ENCODE results near the gene NOL6. TPM values are rescaled to one million over a fixed set of nuclear protein-coding genes. Genes with fewer than 3 reads are reported as not detected.

Gene NOL6
- total RNA-seq, 1 donor from 2014 or later, result 19.3 TPM

DNA sequence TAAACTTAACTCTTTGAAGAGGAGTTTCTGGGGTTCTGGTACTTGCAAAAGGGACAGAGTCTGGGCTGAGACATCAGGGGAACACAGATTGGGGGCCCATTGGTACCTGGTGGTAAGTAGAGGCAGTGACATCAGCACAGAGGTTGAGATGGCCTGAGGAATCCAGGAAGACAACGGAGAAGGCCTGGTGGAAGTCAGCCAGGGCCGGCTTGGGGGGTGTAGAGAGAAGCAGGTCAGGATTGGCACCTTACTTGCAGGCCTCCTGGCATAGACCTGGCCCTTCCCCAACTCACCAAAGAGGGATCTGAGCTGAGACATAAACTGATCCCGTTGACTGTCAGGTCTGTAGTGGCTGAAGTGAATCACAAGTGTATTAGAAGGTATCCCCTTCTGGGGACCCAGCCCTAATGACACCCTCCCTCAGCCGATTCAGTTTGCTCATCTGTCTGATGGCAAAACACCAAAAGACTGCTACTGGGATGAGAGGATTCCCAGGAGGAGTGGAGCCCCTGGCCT lies 5.5 kb downstream of the NOL6 start:
- H3K4me3 ChIP-seq (ENCODE audit: low read depth, low read length), result no peak overlapping the region
- TF ChIP-seq CTCF (conservative IDR thresholded peaks at IDR 0.05; ENCODE audit: low read depth, low read length), result no peak
- DNase-seq (ENCODE audit: low read depth), result no peak

GRCh38 chr9:33467526-33467925 lies 6.2 kb downstream of the NOL6 start:
- no peak for TF ChIP-seq CTCF (conservative IDR thresholded peaks at IDR 0.05; ENCODE audit: low read depth, low read length)
- DNase-seq (ENCODE audit: low read depth), result no peak
- H3K4me3 ChIP-seq (ENCODE audit: low read depth, low read length), result no peak overlapping the region

DNA sequence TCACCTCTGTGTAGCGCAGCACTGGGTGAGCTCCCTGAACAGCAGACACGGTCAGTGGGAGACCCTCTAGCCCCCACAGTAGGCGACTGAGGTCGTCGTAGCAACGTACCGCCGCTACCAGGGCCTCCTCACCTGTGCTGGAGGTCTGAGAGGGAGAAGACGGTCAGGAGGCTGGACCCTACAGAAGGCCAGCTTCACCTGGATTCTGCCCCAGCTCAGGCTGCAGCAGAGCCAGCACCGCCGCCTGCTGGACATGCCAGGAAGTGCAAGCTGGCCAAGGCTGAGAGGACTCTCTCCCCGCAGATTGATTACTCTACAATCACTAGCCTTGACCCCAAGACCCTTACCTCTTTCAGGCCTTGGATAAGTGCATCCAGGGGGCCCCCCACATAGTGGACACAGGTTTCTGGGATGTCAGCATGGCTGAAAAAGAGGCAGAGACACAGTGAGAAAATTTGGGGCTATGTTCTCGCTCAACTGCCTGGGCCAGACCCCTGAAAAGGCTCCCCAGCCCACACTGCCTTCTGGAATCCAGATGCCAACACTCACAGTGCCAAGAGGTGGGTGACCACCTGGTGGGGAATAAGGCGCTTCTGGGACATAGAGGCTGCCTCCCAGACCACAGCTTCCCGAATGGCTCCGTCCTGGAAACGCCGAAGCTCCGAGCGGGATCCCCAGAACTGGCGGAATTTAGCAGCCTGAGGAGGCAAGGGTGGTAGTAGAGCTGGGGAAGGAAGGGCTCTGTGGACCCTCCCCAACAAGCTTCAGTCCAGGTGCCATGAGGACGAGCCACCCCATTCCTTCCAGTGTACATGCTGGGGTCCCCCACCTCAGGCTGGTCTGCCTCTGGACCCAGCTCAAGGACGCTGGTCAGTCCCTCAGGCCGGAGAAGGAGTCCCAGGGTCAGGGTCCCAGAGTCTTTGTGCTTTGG lies 6.9 kb downstream of the NOL6 start:
- TF ChIP-seq CTCF (conservative IDR thresholded peaks at IDR 0.05; ENCODE audit: low read depth, low read length), result peak; percentile 93
- no peak for DNase-seq (ENCODE audit: low read depth)
- no peak overlapping the region for H3K4me3 ChIP-seq (ENCODE audit: low read depth, low read length)

DNA sequence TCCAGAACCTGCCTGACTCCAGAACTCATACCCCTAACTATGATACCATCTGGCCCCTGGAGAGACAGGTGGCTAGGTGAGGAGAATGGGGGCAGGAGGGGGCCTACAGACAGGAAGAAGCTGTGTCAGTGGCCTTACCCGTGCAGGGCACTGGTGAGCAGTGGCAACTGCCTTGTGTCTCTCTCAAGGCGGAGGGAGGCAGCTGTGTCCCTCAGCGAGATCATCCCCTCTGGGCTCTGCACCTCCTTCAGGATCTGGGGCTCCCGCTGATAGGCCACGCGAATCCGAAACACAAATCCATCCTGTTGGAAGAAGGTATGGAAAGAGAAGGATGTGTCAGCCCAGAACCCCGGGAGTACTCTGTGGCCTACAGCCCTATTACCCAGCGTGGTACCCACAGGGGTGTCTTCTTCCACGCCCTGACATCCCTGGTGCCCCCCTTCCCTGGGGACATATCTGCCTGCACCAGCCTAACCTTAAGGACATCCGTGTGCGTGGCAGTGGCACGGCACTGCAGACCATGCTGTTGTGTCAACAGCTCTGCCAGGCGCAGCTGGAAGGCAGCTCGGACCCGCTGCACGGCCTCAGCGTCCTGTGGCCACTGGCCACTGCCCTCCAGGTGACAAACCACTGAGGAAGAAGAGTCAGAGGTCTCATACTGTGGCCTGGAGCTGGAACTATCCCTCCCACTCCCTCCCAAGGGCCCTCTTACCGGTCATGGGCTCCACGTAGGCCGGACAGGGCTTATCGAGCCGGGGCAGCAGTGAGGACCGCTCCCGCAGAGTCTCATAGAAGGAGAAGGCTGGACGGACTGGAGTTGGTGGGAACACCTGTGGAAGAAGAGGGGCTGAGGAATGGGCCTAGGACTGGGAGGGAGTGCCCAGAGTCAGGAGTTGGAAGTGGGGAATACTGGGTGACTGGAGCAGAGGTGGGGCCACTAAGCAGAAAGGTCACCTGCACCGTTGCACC lies 7.8 kb downstream of the NOL6 start:
- DNase-seq (ENCODE audit: low read depth), result no peak
- TF ChIP-seq CTCF (conservative IDR thresholded peaks at IDR 0.05; ENCODE audit: low read depth, low read length), result no peak
- no peak overlapping the region for H3K4me3 ChIP-seq (ENCODE audit: low read depth, low read length)

- H3K4me3 ChIP-seq (ENCODE audit: low read depth, low read length), result no peak overlapping the region
- TF ChIP-seq CTCF (conservative IDR thresholded peaks at IDR 0.05; ENCODE audit: low read depth, low read length), result no peak
- DNase-seq (ENCODE audit: low read depth), result no peak
These were observed 8.6 kb downstream of the NOL6 start for GRCh38 chr9:33465096-33465495.

- H3K4me3 ChIP-seq (ENCODE audit: low read depth, low read length), result no peak overlapping the region
- TF ChIP-seq CTCF (conservative IDR thresholded peaks at IDR 0.05; ENCODE audit: low read depth, low read length), result no peak
- no peak for DNase-seq (ENCODE audit: low read depth)
These were observed 9.6 kb downstream of the NOL6 start for GRCh38 chr9:33464045-33464636.
